ENCODE measurements around the gene WDFY2. TPM values are rescaled to one million over a fixed set of nuclear protein-coding genes. Genes with fewer than 3 reads are reported as not detected.

WDFY2 gene
- total RNA-seq, 4 donors from 2014 or later = 5.2 to 11.5 (median 8.5) TPM

DNA sequence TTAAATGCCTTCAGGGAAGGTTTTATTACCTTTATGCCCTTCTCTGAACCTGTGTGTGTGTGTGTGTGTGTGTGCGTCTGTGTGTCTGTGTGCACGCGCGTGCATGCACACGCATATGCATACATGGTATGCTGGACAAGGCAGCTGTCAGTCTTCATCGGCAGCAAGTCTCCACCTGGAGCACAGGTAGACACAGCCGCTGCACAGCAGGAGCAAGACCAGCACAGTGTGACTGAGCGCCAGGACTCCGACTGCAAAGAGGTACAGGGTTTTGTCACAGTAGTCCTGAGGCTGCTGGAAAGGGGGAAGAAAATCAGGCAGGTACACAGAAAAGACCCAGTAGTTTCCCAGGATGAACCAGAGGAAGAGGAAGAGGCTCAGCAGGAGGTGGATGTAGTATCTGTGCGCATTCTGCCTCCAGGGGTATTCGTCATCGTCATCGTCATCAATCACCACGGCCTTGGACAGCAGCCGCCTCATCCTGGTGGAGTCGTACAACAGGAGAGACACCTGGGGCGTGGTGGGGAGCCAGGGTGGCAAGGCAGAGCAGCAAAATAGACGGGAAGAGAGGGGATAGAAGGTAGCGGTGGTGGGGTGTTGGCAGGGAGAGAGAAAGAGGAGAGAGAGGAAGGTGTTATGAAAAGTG lies 232.5 kb downstream of the WDFY2 start:
- no peaks in the 10 kb centered on the region for H3K9me3 ChIP-seq
- H3K27ac ChIP-seq = no peak overlapping the region
- no peak overlapping the region for H3K4me3 ChIP-seq
- ATAC-seq = no peak
- no peaks in the 10 kb centered on the region for H3K36me3 ChIP-seq
- peaks cover 0 to 17% (median 3%) of the 10 kb centered on the region in 3 donors for H3K4me1 ChIP-seq
- H3K27me3 ChIP-seq = no peaks in the 10 kb centered on the region
- 60 to 64% methylated on average over 8 to 12 of the region's 19 CpGs for WGBS, 2 donors (ENCODE audit: low coverage in 1 of 2)
- TF ChIP-seq EP300 (IDR thresholded peaks at IDR 0.05) (no peak), POLR2AphosphoS5 (IDR thresholded peaks at IDR 0.05) (no peak), POLR2A (IDR thresholded peaks at IDR 0.05) (no peak)
- TF ChIP-seq, protein P1, sequence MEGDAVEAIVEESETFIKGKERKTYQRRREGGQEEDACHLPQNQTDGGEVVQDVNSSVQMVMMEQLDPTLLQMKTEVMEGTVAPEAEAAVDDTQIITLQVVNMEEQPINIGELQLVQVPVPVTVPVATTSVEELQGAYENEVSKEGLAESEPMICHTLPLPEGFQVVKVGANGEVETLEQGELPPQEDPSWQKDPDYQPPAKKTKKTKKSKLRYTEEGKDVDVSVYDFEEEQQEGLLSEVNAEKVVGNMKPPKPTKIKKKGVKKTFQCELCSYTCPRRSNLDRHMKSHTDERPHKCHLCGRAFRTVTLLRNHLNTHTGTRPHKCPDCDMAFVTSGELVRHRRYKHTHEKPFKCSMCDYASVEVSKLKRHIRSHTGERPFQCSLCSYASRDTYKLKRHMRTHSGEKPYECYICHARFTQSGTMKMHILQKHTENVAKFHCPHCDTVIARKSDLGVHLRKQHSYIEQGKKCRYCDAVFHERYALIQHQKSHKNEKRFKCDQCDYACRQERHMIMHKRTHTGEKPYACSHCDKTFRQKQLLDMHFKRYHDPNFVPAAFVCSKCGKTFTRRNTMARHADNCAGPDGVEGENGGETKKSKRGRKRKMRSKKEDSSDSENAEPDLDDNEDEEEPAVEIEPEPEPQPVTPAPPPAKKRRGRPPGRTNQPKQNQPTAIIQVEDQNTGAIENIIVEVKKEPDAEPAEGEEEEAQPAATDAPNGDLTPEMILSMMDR (IDR thresholded peaks at IDR 0.05) = no peak

Small RNA genes within 50 kb of the gene (small RNA-seq; reads per million reads assigned to genes)
- 0 reads per million in 4 donors for gene MIR4703
- gene RN7SL413P = 0 reads per million in 4 donors
- gene RNU6-65P = 0 reads per million in 4 donors
- gene RNY1P6 = 0 reads per million in 4 donors

Other genes with a start within 250 kb of the WDFY2 start
- under 1 TPM in 1 of 4 donors, not detected in 3; 0.78 TPM for gene SERPINE3, start 244.8 kb upstream of the WDFY2 start, total RNA-seq
- gene INTS6, start 131.4 kb upstream of the WDFY2 start, total RNA-seq = 10 to 100 TPM; 22.4 to 35.0 (median 29.8) TPM
- gene DHRS12, start 219.7 kb downstream of the WDFY2 start, total RNA-seq = 10 to 100 TPM in 3 of 4 donors, 1 to 10 TPM in 1; 9.2 to 23.3 (median 19.2) TPM